Thyroid gland (tissue), 4 donors: Measurements from ENCODE around the gene APOF. TPM values are rescaled to one million over a fixed set of nuclear protein-coding genes. Genes with fewer than 3 reads are reported as not detected.

Experiments
- DNase-seq, 2 donors: peaks; one replicate each; pipeline ENCODE4 v3.0.0-alpha.2; 2019
- H3K27ac ChIP-seq, 3 donors: fragments of 200-600 bp; sonication (generic); 1 replicate in 2 of 3; 2 replicates in 1 of 3; pipeline ENCODE4 v1.5.1; 2016 to 2019; ENCODE audit warnings: mild to moderate bottlenecking in 1 of 3, moderate library complexity in 1 of 3
- H3K27me3 ChIP-seq: fragments of 200-600 bp; sonication (generic); one replicate; pipeline ENCODE4 v1.5.1; 2019
- H3K36me3 ChIP-seq, 2 donors: fragments of 200-600 bp; sonication (generic); one replicate each; pipeline ENCODE4 v1.5.1; 2016 to 2019
- H3K4me1 ChIP-seq, 2 donors: fragments of 200-600 bp; sonication (generic); one replicate each; pipeline ENCODE4 v1.5.1; 2017 to 2019
- H3K4me3 ChIP-seq, 3 donors: fragments of 200-600 bp; sonication (generic); replicated peaks in 1 of 3; 1 replicate in 2 of 3; 2 replicates in 1 of 3; pipeline ENCODE4 v1.5.1; 2016; ENCODE audit warnings: mild to moderate bottlenecking in 1 of 3
- H3K9me3 ChIP-seq: fragments of 200-600 bp; sonication (generic); one replicate; pipeline ENCODE4 v1.5.1; 2017
- CTCF ChIP-seq, 6 experiments: fragments of 200-600 bp in 3 of 6; fragments of 450-650 bp in 3 of 6; sonication (generic) in 3 of 6; IDR thresholded peaks; one replicate each; pipeline ENCODE4 v1.5.1; 2016 to 2019; ENCODE audit warnings: antibody characterized with exemption in 6 of 6, mild to moderate bottlenecking in 2 of 6, inconsistent platforms in 1 of 6, moderate library complexity in 1 of 6
- POLR2A ChIP-seq, 2 donors: fragments of 450-650 bp; IDR thresholded peaks; one replicate each; pipeline ENCODE4 v1.6.1; 2017; ENCODE audit warnings: antibody characterized with exemption in 2 of 2, mild to moderate bottlenecking in 2 of 2, moderate library complexity in 1 of 2
- WGBS, 2 donors: methylation state at CpG; one replicate each; pipeline ENCODE4 v1.1.5; 2017; 5-methylcytosine and 5-hydroxymethylcytosine counted together
- intact Hi-C: fragments of 100-400 bp; cut with DNase I; formaldehyde crosslinking; loops from one replicate; pipeline ENCODE4 v1.15.1; 2023
- total RNA-seq, 4 donors: library from RNA; depleted of rRNA; stranded (reverse); fragments of >200 nt; gene quantifications; one replicate each; pipeline ENCODE4 v1.2.3, GENCODE V29; 2016

APOF gene
- total RNA-seq, 4 donors from 2014 or later: not detected

GRCh38 chr12:56374726-56375597 is 12.3 kb upstream of the APOF start:
- TF ChIP-seq POLR2A (IDR thresholded peaks at IDR 0.05): no peak
- TF ChIP-seq CTCF (IDR thresholded peaks at IDR 0.05): no peak
- intact Hi-C loops: no loop called here
- 70% methylated on average over 7 of the region's 7 CpGs for WGBS, 2 donors

GRCh38 chr12:56373515-56373914 is 10.9 kb upstream of the APOF start:
- no peak for DNase-seq
- no peak for TF ChIP-seq POLR2A (IDR thresholded peaks at IDR 0.05)
- H3K4me1 ChIP-seq: no peaks in the 10 kb centered on the region
- intact Hi-C loops: no loop called here
- H3K9me3 ChIP-seq: no peaks in the 10 kb centered on the region
- H3K27me3 ChIP-seq: no peaks in the 10 kb centered on the region
- no peak overlapping the region for H3K4me3 ChIP-seq
- H3K36me3 ChIP-seq: no peaks in the 10 kb centered on the region
- H3K27ac ChIP-seq: no peak overlapping the region
- WGBS, 2 donors: 98% methylated on average over 1 of the region's 1 CpG

More at GRCh38 chr12:56374726-56375597, 12.3 kb upstream of the APOF start:
- H3K27me3 ChIP-seq: no peaks in the 10 kb centered on the region
- no peaks in the 10 kb centered on the region for H3K36me3 ChIP-seq
- H3K9me3 ChIP-seq: no peaks in the 10 kb centered on the region
- H3K4me1 ChIP-seq: no peaks in the 10 kb centered on the region
- H3K27ac ChIP-seq: no peak overlapping the region
- H3K4me3 ChIP-seq: no peak overlapping the region
- no peak for DNase-seq

GRCh38 chr12:56366948-56367347 is 4.3 kb upstream of the APOF start:
- no peaks in the 10 kb centered on the region for H3K9me3 ChIP-seq
- WGBS, 2 donors: 90 to 93% methylated on average over 3 of the region's 3 CpGs
- no peaks in the 10 kb centered on the region for H3K36me3 ChIP-seq
- no peak for TF ChIP-seq CTCF (IDR thresholded peaks at IDR 0.05)
- no peak for TF ChIP-seq POLR2A (IDR thresholded peaks at IDR 0.05)
- H3K4me3 ChIP-seq: no peak overlapping the region
- DNase-seq: no peak
- no peaks in the 10 kb centered on the region for H3K27me3 ChIP-seq
- intact Hi-C loops: no loop called here
- H3K27ac ChIP-seq: no peak overlapping the region
- no peaks in the 10 kb centered on the region for H3K4me1 ChIP-seq

DNA sequence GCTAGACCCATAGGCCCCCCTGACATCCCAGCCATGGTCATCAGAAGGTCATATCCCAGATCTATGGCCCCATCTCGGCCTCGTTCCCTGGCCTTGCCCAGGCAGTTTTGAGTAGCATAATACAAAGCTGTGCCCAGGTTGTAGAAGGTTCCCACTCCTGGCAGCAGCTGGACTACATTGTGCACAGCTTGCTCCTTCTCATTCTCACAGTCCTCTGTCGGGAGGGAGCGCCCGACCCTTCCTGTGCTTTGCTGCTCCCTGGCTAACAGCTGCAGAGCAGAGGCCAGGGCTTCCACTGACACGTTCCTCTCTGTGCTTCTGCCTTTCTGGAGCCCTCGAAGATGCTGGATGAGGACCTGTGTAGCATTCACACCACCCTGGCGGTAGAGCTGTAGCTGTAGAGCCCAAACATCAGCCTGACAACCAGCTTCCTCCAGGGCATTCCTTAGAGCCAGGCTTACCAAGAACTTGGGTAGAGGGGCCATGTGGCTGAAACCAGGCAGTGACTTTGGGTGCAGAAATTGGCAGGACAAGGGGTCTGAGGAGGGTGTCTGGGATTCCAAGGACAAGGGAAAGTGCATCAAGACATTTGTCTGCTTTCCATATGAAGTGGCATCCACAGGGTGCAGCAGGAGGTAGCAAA is 1.0 kb downstream of the APOF start:
- no peak for DNase-seq
- Histone ChIP-seq H3K27me3 (no peaks in the 10 kb centered on the region), H3K4me3 (no peak overlapping the region), H3K9me3 (no peaks in the 10 kb centered on the region), H3K4me1 (peaks cover 14 to 21% of the 10 kb centered on the region in 2 donors), H3K36me3 (peaks cover 0 to 1% of the 10 kb centered on the region in 2 donors), H3K27ac (no peak overlapping the region)
- intact Hi-C loops: no loop called here
- WGBS, 2 donors: 82 to 90% methylated on average over 2 to 8 of the region's 8 CpGs
- TF ChIP-seq CTCF (IDR thresholded peaks at IDR 0.05) (no peak), POLR2A (IDR thresholded peaks at IDR 0.05) (no peak)

- peak within 1 kb of the TSS; percentile 90 to 96 (median 92) for H3K27ac ChIP-seq
- intact Hi-C loops: loop anchor here (10.0 kb wide), 1 partner anchor 95 kb away; the partner anchor contains the start of gene MIP
- no peaks in the 10 kb centered on the region for H3K9me3 ChIP-seq
- TF ChIP-seq POLR2A (IDR thresholded peaks at IDR 0.05): peak in 1 of 2 donors; percentile 81
- TF ChIP-seq CTCF (IDR thresholded peaks at IDR 0.05): no peak
- peaks cover 10 to 16% of the 10 kb centered on the region in 2 donors for H3K36me3 ChIP-seq
- H3K27me3 ChIP-seq: no peaks in the 10 kb centered on the region
- DNase-seq: peak; percentile 99 to 100
- WGBS, 2 donors: 1% methylated on average over 41 to 52 of the region's 54 CpGs
- H3K4me1 ChIP-seq: peaks cover 14 to 21% of the 10 kb centered on the region in 2 donors
- peak within 1 kb of the TSS in 2 of 3 donors; percentile 48 to 92 for H3K4me3 ChIP-seq
Measured at GRCh38 chr12:56359851-56360767, 2.5 kb downstream of the APOF start, which contains the start of gene STAT2. Gene STAT2, minus strand, starts transcription at chr12:56360107. Its CDS starts 3,536 bp downstream, at chr12:56356571.
